Dermis blood vessel endothelial cell (primary cell): ENCODE measurements around the gene NRARP. TPM values are rescaled to one million over a fixed set of nuclear protein-coding genes. Genes with fewer than 3 reads are reported as not detected.

Source experiments
- DNase-seq: peaks from one replicate; pipeline ENCODE4 v3.0.0; 2010
- total RNA-seq: library from RNA; depleted of rRNA; stranded (reverse); fragments of >200 nt; gene quantifications from 2 replicates; pipeline ENCODE4 v1.2.3, GENCODE V29; 2014

The NRARP gene
- total RNA-seq, 1 donor from 2014 or later, result 64.3 TPM

DNA sequence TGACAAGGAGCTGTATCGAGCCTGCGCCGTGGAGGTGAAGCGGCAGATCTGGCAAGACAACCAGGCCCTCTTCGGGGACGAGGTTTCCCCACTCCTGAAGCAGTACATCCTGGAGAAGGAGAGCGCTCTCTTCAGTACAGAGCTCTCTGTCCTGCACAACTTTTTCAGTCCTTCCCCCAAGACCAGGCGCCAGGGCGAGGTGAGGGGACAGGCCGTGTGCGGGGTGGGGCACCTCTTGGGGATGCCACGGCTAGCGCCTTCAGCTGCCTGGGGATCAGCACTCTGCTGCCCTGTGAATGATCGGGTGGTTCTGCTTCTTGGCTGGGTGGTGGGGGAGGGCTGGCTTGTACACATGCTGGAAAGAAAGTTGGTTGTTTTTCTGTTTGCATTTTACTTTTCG, 45.2 kb downstream of the NRARP start:
- DNase-seq, result no peak

DNA sequence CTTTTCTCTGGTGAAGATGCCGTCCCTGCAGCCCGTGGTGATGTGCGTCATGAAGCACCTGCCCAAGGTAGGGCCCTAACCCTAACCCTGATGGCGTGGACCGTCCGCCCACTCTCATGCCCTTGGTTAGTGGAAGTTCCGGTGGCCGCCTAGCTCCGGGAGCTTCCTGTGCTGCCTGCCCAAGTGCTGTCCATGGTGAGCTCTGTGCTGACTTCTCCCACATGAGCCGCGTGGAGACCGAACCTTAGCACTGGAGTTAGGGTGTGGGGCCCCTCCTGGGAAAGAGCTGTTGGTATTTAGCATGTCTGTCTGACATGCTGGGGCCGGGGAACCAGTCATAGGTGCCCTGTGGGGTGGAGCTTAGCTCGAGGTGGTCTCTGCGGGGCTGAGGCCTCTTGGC, 45.7 kb downstream of the NRARP start:
- DNase-seq, result no peak

DNA sequence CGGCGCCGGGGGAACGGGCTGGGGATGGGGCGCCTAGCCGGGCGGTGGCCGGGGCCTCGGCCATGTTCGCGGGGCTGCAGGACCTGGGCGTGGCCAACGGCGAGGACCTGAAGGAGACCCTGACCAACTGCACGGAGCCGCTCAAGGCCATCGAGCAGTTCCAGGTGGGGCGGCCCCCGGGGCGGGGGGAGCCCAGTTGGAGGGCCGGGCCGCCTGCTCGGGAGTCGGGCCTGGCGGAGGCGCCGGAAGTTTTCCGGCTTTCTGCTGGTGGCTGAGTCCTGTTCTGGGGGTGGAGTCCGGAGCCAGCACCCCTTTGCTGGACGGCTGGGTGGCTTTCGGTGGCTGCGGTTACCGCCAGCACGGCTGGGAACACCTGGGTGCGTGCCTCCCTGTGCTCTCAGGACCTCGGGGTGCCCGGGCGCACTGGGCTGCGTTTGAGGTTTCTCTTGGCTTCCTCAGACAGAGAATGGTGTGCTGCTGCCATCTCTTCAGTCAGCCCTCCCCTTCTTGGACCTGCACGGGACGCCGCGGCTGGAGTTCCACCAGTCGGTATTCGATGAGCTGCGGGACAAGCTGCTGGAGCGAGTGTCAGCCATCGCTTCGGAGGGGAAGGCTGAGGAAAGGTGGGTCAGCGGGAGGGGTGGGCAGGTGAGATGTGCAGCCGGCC, 46.5 kb downstream of the NRARP start:
- DNase-seq, result peak; percentile 41

DNA sequence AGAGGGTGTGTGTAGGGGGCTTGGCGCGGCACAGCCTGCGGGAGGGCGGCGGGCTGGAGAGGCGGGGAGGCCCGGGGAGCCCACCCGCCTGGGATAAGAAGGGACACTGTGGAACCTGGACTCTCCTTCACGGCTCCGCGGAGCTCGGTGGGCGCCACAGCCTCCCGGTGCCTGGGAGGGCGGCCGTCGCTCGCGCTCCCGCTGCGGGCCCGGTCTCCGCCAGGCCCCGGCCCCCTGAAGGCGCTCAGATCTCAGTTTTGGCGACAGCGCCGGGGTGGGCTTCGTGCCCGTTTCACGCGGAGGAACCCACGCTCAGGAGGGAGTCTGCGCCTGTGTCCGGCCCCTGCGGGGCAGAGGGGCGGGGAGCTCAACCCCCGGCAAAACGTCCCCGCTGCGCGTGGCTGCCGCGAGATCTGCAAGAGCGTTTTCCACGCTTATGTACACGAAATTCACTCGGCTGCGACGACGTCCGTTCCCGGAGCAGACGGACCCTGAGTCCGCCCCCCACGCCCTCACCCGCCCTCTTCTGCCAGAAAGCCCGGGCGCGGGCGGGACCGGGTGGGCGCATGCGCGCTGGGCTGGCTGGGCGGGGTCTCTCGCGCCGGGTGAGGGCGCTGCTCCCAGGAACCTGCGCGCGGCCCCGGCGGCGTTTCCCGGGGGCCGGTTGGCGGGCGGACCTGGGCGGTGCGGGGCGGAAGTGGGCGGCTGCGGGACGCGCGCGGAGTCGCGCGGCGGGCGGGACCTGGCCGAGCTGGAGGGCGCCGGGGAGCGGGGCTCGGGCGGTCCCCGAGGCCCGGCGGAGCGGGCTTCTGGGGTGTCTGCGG, 47.2 kb downstream of the NRARP start, which contains the start of gene NELFB:
TSS of gene NELFB (plus strand) at position 704 of the 824 bp plus-strand sequence.
- peak; percentile 86 for DNase-seq

DNA sequence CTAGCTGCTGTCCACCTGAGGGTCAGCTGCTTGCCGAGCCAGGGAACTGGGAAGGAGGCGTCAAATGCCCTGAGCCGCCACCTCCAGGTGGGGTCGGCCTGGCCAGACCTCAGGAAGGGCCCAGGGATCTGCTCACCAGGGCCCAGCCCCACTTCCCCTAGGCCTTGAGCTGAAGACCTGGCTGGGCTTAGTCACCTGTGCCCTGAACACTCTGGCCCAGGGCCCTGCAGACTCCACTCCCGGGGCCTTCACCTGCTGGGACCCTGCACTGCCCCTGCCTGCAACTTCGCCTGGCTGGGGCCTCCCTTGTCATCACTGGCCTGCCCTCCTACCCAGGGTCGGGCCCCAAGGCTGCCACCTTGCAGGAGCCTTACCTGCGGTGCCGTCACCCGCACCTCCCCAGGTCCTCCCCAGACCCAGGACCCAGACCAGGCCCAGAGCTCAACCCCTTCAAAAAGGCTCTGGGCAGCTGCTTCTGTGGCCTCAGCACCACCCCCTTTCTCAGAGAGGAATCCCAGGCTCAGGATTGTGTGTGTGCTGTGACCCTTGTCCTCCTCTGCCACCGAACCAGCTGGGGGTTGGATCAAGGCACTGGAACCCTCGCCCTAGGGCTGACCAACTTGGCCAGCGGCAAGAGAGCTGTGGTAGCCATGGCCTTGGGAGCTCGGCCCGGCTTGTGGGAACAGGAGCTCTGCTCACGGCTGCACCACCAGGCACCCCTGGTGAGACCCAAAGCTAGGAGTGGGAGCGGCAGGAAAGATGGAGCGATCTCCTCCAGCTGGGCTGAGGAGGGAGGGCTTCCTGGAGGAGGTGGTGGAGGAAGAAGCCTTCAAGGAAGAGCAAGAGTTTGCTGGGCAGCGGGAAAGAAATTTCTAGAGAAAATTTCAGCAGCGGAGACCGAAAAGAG, 48.1 kb downstream of the NRARP start:
- no peak for DNase-seq

DNA sequence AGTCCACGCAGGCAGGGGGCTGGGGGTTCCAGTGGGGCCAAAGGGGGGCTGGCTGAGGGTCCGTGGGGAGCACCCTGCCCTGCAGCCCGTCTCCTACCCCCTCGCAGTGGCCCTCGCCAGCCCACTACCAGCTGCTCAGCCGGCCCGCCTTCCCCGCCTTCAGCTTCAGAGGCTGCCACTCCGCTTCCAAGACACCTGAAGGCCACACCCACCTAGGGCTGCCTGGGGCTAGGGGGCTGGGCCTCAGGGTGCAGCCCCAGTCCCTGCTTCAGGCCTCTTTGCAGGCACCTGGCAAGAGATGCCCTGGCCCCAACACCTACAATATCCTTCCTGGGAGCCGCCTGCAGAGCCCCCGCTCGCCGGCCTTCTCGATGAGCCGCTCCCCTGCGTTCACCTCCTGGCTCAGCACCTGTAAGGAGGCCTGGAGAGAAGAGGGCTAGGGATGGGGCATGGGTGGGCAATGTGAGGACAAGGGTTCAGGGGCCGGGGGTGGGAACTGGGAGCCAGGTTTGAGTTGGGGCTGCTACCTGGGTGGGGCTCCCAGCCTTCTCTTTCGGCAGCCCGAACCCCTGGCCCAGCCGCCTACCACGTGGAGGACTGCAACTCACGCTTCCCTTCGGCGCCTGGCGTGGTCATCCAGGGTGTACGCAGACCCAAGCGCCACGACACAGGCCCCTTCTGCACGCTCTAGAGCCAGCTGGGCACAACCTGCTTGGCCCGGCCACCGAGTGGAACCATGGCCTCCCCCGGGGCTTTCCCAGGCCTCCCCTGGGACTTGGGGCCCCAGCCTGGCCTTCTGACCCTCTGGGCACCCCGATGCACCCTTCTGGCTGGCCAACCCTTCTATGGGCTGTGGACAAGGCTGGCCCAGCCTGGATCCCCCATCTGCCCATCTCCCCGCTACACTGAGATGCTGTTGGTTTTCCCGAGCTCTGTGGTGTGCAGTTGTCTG, 49.2 kb downstream of the NRARP start:
- no peak for DNase-seq

DNA sequence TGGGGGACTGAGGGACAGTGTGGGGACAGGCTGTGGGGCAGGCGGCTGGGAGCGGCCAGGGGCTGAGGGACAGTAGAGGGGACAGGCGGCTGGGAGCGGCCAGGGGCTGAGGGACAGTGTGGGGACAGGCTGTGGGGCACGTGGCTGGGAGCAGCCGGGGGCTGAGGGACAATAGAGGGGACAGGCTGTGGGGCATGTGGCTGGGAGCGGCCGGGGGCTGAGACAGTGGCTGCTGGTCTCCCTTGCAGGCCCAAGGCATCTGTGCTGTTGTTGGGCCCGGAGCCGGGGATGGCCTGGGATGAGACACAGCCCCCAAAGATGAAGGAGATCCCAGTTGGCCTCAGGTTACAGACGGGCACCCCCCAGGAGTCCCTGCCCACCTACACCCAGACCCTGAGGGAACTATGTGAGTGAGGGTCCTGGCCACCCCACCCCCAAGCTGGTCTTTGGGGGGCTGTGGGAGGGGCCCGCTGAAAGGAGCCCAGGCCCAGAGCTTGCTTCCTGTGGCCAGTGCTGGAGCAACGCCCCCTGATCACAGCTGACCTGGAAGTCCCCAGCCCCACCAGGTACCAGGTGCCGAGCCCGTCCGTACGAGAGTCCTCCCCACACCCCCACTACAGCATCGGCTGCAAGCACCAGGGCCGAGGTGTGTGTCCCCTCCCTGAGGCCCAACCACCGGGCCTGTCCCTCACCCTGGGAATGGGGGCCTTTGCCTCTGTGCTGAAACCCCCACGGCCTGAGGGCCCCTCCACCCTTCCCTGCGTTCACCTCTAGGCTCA, 50.4 kb downstream of the NRARP start:
- no peak for DNase-seq

DNA sequence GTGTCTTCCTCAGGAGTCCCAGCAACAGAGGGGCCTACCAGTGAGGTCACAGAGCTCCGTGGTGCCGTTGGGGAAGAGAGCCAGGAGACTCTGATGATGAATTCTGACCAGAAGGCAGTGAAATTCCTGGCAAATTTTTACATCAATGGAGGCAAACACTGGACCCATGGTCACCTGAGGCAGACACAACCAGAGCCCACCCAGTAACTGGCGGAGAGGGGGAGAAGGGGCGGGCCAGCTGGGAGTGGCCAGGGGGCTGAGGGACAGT, 50.9 kb downstream of the NRARP start, which contains the start of gene STPG3:
TSS of gene STPG3 (plus strand) at position 93 of the 268 bp plus-strand sequence. CDS start at position 94, 1 bp downstream.
- DNase-seq, result no peak

DNA sequence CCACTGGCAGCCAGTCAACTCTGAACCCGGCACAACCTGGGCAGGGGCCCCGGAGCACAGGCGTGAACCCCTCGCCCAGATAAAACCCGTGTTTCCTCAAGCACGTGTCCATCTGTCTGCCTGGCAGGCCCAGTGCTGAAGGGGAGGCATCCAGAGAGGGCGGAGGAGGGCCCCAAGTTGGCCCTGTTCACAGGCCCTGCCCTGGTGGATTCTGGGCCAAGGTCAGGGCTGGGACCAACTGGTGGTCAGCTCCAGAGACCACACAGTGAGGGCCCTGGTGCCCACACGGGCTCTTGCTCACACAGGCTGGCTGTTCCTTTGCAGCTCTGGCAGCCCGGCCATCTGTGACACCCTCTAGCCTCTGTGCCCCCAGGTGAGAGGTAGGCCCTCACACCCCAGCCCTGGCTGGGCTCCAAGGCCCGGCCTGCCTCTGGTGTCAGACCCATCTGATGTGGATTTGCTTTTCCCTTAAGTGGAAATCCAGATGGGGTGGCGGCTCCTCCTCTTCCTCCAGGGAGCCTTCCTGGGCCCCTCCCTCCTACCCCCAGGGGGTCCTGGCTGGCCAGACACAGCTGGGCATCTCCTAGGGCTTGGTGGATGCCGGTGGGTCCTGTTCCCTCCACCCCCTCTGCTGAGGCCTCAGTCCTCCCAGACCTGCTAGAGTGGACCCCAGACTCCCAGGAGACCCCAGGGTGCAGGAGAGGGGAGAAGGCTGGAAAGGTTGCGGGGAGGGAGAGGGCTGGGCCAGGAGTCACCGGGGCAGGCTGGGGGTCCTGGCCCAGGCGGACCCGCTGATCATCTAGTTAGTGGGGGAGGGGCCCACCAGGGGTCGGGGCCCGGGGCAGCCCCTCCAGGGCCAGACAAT, 51.5 kb downstream of the NRARP start:
- no peak for DNase-seq

Other genes starting within 250 kb of the NRARP start
- gene ENTPD2, start 248.2 kb downstream of the NRARP start, total RNA-seq, result not detected in 2 replicates
- gene SAPCD2, start 231.7 kb downstream of the NRARP start, total RNA-seq, result 6.0 and 36.3 TPM in 2 replicates
- 27.0 and 27.2 TPM in 2 replicates for gene UAP1L1, start 224.8 kb downstream of the NRARP start, total RNA-seq
- 73.1 and 76.6 TPM in 2 replicates for gene MAN1B1, start 215.3 kb downstream of the NRARP start, total RNA-seq
- gene DPP7, start 187.5 kb downstream of the NRARP start, total RNA-seq, result 81.5 and 98.5 TPM in 2 replicates
- gene GRIN1, start 163.1 kb downstream of the NRARP start, total RNA-seq, result 0.05 and 0.17 TPM in 2 replicates
- not detected in 2 replicates for gene LRRC26, start 132.2 kb downstream of the NRARP start, total RNA-seq
- not detected in 2 replicates for gene TMEM210, start 130.2 kb downstream of the NRARP start, total RNA-seq
- gene ANAPC2, start 113.7 kb downstream of the NRARP start, total RNA-seq, result 23.1 and 33.6 TPM in 2 replicates
- 112 and 128 TPM in 2 replicates for gene SSNA1, start 113.6 kb downstream of the NRARP start, total RNA-seq
- 4.6 and 6.6 TPM in 2 replicates for gene TPRN, start 101.5 kb downstream of the NRARP start, total RNA-seq
- gene TMEM203, start 96.6 kb downstream of the NRARP start, total RNA-seq, result 31.1 TPM in 2 replicates
- 3.4 and 5.8 TPM in 2 replicates for gene NDOR1, start 96.6 kb downstream of the NRARP start, total RNA-seq
- gene RNF208, start 80.0 kb downstream of the NRARP start, total RNA-seq, result 0.14 TPM in 1 of 2 replicates, not detected in the other
- 0.17 and 0.37 TPM in 2 replicates for gene CYSRT1, start 77.1 kb downstream of the NRARP start, total RNA-seq
- not detected in 2 replicates for gene RNF224, start 74.8 kb downstream of the NRARP start, total RNA-seq
- gene SLC34A3, start 71.4 kb downstream of the NRARP start, total RNA-seq, result not detected in 2 replicates
- 128 and 305 TPM in 2 replicates for gene TUBB4B, start 61.0 kb downstream of the NRARP start, total RNA-seq
- 0.34 TPM in 1 of 2 replicates, not detected in the other for gene STPG3, start 51.0 kb downstream of the NRARP start, total RNA-seq
- 55.3 and 83.7 TPM in 2 replicates for gene NELFB, start 46.9 kb downstream of the NRARP start, total RNA-seq
- 29.8 and 46.0 TPM in 2 replicates for gene TOR4A, start 24.5 kb downstream of the NRARP start, total RNA-seq
- gene EXD3, start 120.9 kb upstream of the NRARP start, total RNA-seq, result 32.9 and 43.1 TPM in 2 replicates
- 1.5 and 2.6 TPM in 2 replicates for gene NOXA1, start 121.1 kb upstream of the NRARP start, total RNA-seq
- gene ENTPD8, start 139.1 kb upstream of the NRARP start, total RNA-seq, result 0.23 and 0.34 TPM in 2 replicates
- 32.7 and 32.8 TPM in 2 replicates for gene NSMF, start 157.1 kb upstream of the NRARP start, total RNA-seq
- 0.42 and 1.7 TPM in 2 replicates for gene PNPLA7, start 248.1 kb upstream of the NRARP start, total RNA-seq
- 32.5 and 58.2 TPM in 2 replicates for gene MRPL41, start 249.6 kb upstream of the NRARP start, total RNA-seq